AG04450 (cell line): ENCODE measurements around the gene GPC5. TPM values are rescaled to one million over a fixed set of nuclear protein-coding genes. Genes with fewer than 3 reads are reported as not detected.

Experiments
- CTCF ChIA-PET: fragments of 300-600, 350-600 bp; formaldehyde crosslinking; extraction: SDS; loops from one replicate; lab custom pipeline; 2022; ENCODE audit warnings: antibody characterized with exemption, inconsistent platforms; lab: Charles Lee
- POLR2A ChIA-PET: fragments of 350-600 bp; formaldehyde crosslinking; extraction: SDS; loops from one replicate; lab custom pipeline; 2021; ENCODE audit warnings: antibody characterized with exemption, inconsistent platforms; lab: Yijun Ruan, JAX
- DNase-seq: peaks from one replicate; pipeline ENCODE4 v3.0.0-alpha.2; 2011; ENCODE audit warnings: low read depth, low spot score
- H3K27ac ChIP-seq: one replicate; pipeline ENCODE4 v1.5.1; 2012; ENCODE audit warnings: low read depth, low read length, control low read depth
- H3K27me3 ChIP-seq: one replicate; pipeline ENCODE4 v1.6.0; 2012; ENCODE audit warnings: low read length; ENCODE audit not compliant: control insufficient read depth, insufficient read depth
- H3K4me3 ChIP-seq: 2 replicates; pipeline ENCODE4 v1.5.1; 2011; ENCODE audit warnings: mild to moderate bottlenecking, low read depth, low read length, control low read depth
- H3K9me3 ChIP-seq: 2 replicates; pipeline ENCODE4 v1.5.1; 2012; ENCODE audit warnings: low read length; ENCODE audit not compliant: control insufficient read depth, insufficient read depth
- polyA plus RNA-seq: library from polyadenylated mRNA; depleted of rRNA; stranded (reverse); fragments of >200 nt; gene quantifications from 2 replicates; pipeline ENCODE4 v1.2.3, GENCODE V29; 2011
- TF ChIP-seq, protein P1 (sequence below): IDR thresholded peaks from 2 replicates; pipeline ENCODE4 v1.5.1; 2011; ENCODE audit warnings: low read depth, low read length, control low read depth, inconsistent platforms

The GPC5 gene
- polyA plus RNA-seq, 1 experiment: 3.6 TPM

DNA sequence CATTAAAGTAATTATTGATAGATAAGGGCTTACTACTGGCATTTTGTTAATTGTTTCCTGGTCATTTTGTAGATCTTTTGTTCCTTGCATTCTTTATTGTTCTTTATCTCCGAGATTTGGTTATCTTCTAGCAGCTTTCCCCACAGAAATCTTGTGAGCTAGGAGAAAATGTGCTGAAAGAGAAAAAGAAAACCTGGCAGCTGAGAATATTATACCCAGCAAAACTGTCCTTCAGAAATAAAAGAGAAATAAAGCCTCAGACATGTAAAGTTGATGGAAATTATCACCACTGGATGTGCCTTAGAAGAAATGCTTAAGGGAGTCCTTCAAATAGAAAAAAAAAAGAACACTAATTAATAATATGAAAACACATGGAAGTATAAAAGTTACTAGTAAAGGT is 1363.3 kb downstream of the GPC5 start:
- H3K9me3 ChIP-seq: no peaks in the 10 kb centered on the region
- H3K4me3 ChIP-seq: no peak overlapping the region
- no peaks in the 10 kb centered on the region for H3K27me3 ChIP-seq
- no peak overlapping the region for H3K27ac ChIP-seq
- CTCF ChIA-PET: no interaction called here
- TF ChIP-seq, protein P1, sequence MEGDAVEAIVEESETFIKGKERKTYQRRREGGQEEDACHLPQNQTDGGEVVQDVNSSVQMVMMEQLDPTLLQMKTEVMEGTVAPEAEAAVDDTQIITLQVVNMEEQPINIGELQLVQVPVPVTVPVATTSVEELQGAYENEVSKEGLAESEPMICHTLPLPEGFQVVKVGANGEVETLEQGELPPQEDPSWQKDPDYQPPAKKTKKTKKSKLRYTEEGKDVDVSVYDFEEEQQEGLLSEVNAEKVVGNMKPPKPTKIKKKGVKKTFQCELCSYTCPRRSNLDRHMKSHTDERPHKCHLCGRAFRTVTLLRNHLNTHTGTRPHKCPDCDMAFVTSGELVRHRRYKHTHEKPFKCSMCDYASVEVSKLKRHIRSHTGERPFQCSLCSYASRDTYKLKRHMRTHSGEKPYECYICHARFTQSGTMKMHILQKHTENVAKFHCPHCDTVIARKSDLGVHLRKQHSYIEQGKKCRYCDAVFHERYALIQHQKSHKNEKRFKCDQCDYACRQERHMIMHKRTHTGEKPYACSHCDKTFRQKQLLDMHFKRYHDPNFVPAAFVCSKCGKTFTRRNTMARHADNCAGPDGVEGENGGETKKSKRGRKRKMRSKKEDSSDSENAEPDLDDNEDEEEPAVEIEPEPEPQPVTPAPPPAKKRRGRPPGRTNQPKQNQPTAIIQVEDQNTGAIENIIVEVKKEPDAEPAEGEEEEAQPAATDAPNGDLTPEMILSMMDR: no peak
- POLR2A ChIA-PET: no interaction called here
- no peak for DNase-seq

DNA sequence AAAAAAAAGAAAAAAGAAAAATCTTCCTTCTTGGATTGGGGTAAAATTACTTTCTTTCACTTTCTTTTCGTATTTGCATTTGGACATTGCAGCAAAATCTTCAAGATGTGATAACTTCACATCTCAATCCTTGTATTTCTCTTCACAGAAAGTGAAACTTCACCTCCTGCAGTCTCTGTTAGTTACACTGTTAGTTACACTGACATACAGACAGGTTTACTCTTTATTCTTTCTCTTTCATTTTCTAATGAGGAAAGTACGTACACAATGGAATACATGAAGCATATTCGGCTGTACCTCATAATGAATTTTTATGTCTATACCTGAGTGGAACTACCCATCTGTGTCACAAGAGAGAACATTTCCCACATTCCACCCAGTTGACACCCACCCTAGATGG is 1369.0 kb downstream of the GPC5 start:
- Histone ChIP-seq H3K27ac (no peak overlapping the region), H3K27me3 (no peaks in the 10 kb centered on the region), H3K4me3 (no peak overlapping the region), H3K9me3 (no peaks in the 10 kb centered on the region)
- no peak for DNase-seq
- ChIA-PET POLR2A (no interaction called here), CTCF (no interaction called here)
- TF ChIP-seq, protein P1: no peak

DNA sequence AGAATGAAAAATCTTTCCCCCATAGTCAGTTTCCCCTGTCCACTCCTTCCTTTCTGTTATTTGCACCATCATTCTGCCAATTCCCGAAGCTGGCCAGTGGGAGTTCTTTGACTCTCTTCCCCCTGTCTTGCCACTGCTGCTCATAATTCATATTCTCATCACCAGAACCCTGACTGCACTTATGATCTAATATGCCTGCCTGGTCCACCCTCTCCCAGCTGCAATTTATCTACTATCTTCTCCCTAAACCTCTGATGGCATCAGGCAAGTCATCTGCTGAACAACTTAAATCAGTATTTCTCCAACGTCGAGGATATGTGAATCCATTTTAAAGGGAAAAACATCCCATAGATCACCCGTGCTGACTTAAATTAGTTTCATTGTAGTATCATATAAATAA is 1370.2 kb downstream of the GPC5 start:
- TF ChIP-seq, protein P1: no peak
- CTCF ChIA-PET: no interaction called here
- no peak overlapping the region for H3K27ac ChIP-seq
- no peaks in the 10 kb centered on the region for H3K9me3 ChIP-seq
- no peak for DNase-seq
- POLR2A ChIA-PET: no interaction called here
- H3K4me3 ChIP-seq: no peak overlapping the region
- H3K27me3 ChIP-seq: no peaks in the 10 kb centered on the region

DNA sequence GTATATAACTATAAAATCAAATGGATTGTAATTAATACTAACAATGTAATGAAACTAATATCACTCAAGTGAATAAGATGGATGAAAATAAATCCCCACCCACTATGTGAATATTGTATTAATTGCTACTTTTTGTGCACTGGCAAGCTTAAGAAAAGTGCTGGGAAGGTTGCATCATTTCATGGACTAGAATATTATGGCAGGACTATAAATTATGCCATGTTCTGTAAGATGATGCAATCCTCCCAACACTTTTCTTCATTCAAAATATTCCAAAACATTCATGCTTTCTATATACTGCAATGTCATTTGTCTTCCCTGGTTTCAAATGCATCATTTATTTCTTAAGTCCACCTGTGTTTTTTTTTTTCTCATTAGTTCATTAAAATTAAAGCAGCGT is 1370.6 kb downstream of the GPC5 start:
- TF ChIP-seq, protein P1: no peak
- no peak for DNase-seq
- Histone ChIP-seq H3K27ac (no peak overlapping the region), H3K27me3 (no peaks in the 10 kb centered on the region), H3K4me3 (no peak overlapping the region), H3K9me3 (no peaks in the 10 kb centered on the region)
- CTCF ChIA-PET: no interaction called here
- POLR2A ChIA-PET: no interaction called here

DNA sequence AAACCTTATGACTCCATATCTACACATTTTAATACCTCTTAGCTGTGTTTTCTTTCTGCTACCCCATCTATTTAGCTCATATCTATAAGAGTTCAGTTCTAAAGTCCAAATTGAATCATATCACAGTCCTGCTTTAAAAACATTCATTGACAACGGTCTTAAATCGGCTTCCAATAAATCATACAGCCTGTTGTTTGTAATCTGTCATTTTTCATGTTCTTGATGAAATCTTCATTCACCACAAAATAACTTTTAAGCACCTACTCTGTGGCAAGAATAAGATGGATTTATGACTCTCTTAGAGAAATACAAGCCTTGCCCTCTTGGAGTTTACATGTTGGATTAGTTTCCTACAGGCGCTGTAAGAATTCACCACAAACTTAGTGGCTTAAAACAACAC is 1377.2 kb downstream of the GPC5 start:
- Histone ChIP-seq H3K4me3 (no peak overlapping the region), H3K27ac (no peak overlapping the region), H3K9me3 (no peaks in the 10 kb centered on the region), H3K27me3 (no peaks in the 10 kb centered on the region)
- ChIA-PET POLR2A (no interaction called here), CTCF (no interaction called here)
- no peak for DNase-seq
- TF ChIP-seq, protein P1: no peak
